Nephron progenitor cell (in vitro differentiated cells): ENCODE data around the gene ZNF516.

Source experiments
- DNase-seq: peaks from one replicate; pipeline ENCODE4 v3.0.0; 2021
- H3K27ac Mint-ChIP-seq: 2 replicates; pipeline ENCODE4 v1.8.0; 2021; ENCODE audit warnings: mild to moderate bottlenecking, moderate library complexity, mixed read lengths
- H3K27me3 Mint-ChIP-seq: 2 replicates; pipeline ENCODE4 v1.8.0; 2021; ENCODE audit warnings: mild to moderate bottlenecking, low read depth, mixed read lengths; ENCODE audit not compliant: poor library complexity
- H3K36me3 Mint-ChIP-seq: 2 replicates; pipeline ENCODE4 v1.8.0; 2021; ENCODE audit warnings: low read depth, mixed read lengths
- H3K4me1 Mint-ChIP-seq: 2 replicates; pipeline ENCODE4 v1.8.0; 2021; ENCODE audit warnings: mixed read lengths
- H3K4me3 Mint-ChIP-seq: 2 replicates; pipeline ENCODE4 v1.8.0; 2021; ENCODE audit warnings: mild to moderate bottlenecking, moderate library complexity, mixed read lengths
- H3K9me3 Mint-ChIP-seq: 2 replicates; pipeline ENCODE4 v1.8.0; 2021; ENCODE audit warnings: mild to moderate bottlenecking, moderate library complexity, mixed read lengths
- TF ChIP-seq, protein P1 (sequence below): fragments of 200-600 bp; sonication (generic); IDR thresholded peaks from 2 replicates; pipeline ENCODE4 v1.5.0; 2021; ENCODE audit warnings: antibody characterized with exemption

The ZNF516 gene

DNA sequence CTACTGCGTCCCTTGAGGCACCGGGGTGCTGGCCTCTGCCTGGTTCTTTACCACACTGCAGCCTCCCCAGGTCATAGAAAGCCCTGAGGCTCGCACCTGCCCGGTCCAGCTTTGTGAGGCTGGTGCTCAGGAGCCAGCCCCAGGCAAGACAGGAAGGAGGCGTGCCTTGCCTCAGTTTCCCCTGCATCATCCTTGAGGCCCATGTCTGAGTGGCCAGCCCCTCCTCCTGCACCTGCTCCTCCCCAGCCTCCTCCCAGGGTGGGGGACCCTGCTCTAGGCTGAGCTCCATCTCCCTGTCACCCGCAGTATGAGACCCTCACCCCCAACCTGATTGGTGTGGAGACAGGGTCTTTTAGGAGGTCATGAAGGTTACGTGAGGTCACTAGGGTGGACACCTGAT lies 147.7 kb downstream of the ZNF516 start:
- Mint-ChIP-seq H3K4me1 (peaks cover 45% of the 10 kb centered on the region), H3K4me3 (no peak overlapping the region), H3K9me3 (peaks cover 2% of the 10 kb centered on the region), H3K27me3 (peaks cover 4% of the 10 kb centered on the region), H3K27ac (peak overlapping the region; percentile 53), H3K36me3 (peaks cover 10% of the 10 kb centered on the region)
- no peak for DNase-seq
- TF ChIP-seq, protein P1, sequence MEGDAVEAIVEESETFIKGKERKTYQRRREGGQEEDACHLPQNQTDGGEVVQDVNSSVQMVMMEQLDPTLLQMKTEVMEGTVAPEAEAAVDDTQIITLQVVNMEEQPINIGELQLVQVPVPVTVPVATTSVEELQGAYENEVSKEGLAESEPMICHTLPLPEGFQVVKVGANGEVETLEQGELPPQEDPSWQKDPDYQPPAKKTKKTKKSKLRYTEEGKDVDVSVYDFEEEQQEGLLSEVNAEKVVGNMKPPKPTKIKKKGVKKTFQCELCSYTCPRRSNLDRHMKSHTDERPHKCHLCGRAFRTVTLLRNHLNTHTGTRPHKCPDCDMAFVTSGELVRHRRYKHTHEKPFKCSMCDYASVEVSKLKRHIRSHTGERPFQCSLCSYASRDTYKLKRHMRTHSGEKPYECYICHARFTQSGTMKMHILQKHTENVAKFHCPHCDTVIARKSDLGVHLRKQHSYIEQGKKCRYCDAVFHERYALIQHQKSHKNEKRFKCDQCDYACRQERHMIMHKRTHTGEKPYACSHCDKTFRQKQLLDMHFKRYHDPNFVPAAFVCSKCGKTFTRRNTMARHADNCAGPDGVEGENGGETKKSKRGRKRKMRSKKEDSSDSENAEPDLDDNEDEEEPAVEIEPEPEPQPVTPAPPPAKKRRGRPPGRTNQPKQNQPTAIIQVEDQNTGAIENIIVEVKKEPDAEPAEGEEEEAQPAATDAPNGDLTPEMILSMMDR: no peak

DNA sequence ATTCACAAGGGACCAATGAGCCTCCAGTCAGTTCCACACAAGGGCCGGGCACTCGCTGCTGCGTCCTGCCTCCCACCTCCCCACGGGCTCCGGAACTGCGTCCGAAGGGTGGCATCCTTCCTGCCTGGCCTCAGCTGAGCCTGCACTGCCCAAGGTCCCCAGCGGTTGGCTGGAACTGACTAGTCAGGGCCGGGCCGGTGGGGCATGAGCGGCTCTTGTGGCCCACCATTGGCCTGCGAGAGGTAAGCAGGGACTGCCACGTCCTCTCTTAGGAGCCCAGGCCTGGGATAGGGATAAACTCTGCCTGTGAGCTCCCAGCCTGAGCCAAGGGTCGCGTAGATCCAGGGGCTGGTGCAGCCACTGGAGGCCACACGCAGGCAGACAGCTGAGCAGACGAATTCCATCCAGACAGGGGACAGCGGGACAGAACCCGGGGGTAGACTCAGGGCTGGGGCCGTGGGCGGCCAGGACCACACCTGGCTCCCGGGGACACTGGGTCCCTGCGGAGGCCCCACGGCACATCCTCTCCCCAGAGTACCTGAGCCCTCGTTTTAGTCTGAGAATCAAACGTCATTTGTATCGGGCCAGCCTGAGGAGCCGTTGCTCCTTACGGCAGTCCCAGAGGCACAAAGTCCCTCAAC lies 148.4 kb downstream of the ZNF516 start:
- TF ChIP-seq, protein P1: no peak
- Mint-ChIP-seq H3K27ac (peak overlapping the region; percentile 53), H3K36me3 (peaks cover 4% of the 10 kb centered on the region), H3K9me3 (no peaks in the 10 kb centered on the region), H3K27me3 (peaks cover 4% of the 10 kb centered on the region), H3K4me1 (peaks cover 38% of the 10 kb centered on the region), H3K4me3 (no peak overlapping the region)
- no peak for DNase-seq

DNA sequence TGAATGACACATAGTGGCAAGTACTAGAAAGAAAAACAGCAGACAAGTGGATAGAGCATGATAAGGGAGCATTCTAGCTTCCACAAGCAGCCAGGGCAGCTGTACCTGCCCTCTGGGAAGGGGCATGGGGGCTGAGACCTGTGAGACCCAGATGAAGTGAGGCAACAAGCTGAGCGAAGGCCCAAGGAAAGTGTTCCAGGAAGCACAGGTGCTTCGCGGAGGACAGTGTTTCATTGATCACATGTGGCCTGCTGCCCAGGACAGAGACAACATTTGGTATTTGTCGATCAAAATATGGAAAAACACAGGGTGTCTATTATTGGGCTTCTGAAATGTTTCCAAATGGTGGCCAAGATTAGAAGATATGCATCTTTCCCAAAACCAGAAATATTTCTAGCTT lies 149.1 kb downstream of the ZNF516 start:
- no peak for DNase-seq
- H3K27ac Mint-ChIP-seq: no peak overlapping the region
- peaks cover 2% of the 10 kb centered on the region for H3K9me3 Mint-ChIP-seq
- peaks cover 4% of the 10 kb centered on the region for H3K27me3 Mint-ChIP-seq
- H3K36me3 Mint-ChIP-seq: peaks cover 4% of the 10 kb centered on the region
- H3K4me1 Mint-ChIP-seq: peaks cover 33% of the 10 kb centered on the region
- TF ChIP-seq, protein P1: no peak
- H3K4me3 Mint-ChIP-seq: no peak overlapping the region

DNA sequence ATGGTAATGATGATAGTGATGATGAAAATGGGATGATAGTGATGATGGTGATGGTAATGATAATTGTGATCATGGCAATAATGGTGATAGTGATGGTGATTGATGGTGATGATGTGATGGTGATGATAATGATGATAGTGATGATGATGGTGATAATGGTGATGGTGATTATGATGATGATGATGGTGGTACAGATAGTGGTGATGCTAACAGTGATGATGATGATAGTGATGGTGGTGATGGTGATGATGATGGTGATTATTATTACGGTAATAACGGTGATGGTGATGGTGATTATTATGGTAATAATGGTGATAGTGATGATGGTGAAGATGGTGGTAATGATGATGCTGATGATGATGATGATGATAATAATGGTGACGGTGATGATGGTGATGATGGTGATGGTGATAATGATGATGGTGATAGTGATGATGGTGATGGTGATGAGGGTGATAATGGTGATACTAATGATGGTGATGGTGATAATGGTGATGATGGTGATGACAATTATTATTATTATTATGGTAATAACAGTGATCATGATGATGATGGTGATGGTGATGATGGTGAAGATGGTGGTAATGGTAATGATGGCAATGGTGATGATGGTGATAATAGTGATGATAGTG lies 151.0 kb downstream of the ZNF516 start:
- peaks cover 9% of the 10 kb centered on the region for H3K27me3 Mint-ChIP-seq
- TF ChIP-seq, protein P1: no peak
- DNase-seq: no peak
- peaks cover 25% of the 10 kb centered on the region for H3K4me1 Mint-ChIP-seq
- H3K4me3 Mint-ChIP-seq: no peak overlapping the region
- H3K9me3 Mint-ChIP-seq: peaks cover 16% of the 10 kb centered on the region
- no peak overlapping the region for H3K27ac Mint-ChIP-seq
- H3K36me3 Mint-ChIP-seq: peaks cover under 1% of the 10 kb centered on the region

DNA sequence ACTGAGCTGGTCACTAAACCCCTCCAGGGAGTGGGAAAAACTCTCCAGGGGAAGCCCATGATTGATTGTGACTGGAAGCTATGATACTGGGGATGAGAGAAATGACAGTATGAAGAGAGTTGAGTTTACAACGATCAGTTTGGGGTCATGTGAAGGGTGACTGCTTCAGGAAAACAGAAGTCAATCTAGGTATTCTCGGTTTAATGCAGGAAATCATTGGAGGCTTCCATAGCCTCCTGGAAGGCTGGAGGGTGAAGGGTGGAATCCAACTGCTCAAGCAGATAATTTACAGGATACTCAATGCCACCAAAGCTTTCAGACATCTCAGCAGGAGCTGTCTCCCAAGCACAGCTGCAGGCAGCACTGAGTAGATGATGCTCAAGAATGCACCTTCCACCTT lies 154.6 kb downstream of the ZNF516 start:
- Mint-ChIP-seq H3K9me3 (peaks cover 19% of the 10 kb centered on the region), H3K27ac (no peak overlapping the region)

More for the DNA sequence above, 154.6 kb downstream of the ZNF516 start:
- no peaks in the 10 kb centered on the region for H3K36me3 Mint-ChIP-seq
- H3K4me3 Mint-ChIP-seq: no peak overlapping the region
- TF ChIP-seq, protein P1: no peak
- peaks cover 12% of the 10 kb centered on the region for H3K4me1 Mint-ChIP-seq
- peaks cover 5% of the 10 kb centered on the region for H3K27me3 Mint-ChIP-seq
- DNase-seq: no peak
